GM21360 (cell line): ENCODE data around the gene DHX16.
"Not testable (repeated sequence)": the region's sequence is repeated elsewhere in the genome, so short reads cannot be mapped to it uniquely, and the experiment has no call there.

Experiments
- ATAC-seq: cut with Tn5 transposase; IDR thresholded peaks from one replicate; pipeline ENCODE4 v1.9.1; 2021; ENCODE audit warnings: mild to moderate bottlenecking, moderate library complexity; ENCODE audit not compliant: unreplicated experiment

Gene DHX16

DNA sequence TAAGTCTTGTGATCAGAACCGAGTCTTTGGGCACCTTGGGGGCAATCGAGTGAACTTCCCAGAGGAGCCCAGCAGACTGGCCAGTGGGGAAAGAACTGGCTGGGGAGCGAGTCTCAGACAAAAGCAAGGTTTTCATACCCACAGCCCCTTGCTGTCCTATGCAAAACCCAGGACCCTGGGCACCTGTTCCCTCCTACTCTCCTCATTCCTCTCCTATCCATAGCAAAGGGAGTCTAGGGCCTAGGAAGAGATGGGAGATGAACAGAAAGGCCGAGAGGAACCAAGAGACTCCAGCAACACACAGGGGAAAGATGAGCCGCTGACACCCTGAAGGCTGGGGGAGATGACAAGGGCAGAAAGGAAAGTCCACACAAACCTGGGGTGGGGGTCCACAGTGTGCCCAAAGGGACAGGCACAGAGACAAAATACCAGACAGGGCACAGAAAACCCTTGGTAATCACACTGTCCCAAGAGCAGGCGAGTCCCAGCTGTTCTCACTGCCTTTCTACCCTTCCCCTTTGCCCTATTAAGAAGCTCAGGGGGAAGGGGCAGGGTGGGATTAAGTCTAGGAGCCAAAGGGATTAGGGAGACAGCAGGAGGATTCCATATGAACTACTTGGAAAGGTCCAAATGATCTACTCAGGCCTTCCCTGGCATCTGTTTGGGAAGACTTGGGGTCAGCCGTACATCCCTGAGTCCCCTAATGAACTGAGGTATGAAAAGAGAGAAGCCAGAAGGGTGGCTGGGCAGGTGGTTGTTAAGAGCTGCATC is 7.1 kb upstream of the DHX16 start:
- ATAC-seq: no peak

DNA sequence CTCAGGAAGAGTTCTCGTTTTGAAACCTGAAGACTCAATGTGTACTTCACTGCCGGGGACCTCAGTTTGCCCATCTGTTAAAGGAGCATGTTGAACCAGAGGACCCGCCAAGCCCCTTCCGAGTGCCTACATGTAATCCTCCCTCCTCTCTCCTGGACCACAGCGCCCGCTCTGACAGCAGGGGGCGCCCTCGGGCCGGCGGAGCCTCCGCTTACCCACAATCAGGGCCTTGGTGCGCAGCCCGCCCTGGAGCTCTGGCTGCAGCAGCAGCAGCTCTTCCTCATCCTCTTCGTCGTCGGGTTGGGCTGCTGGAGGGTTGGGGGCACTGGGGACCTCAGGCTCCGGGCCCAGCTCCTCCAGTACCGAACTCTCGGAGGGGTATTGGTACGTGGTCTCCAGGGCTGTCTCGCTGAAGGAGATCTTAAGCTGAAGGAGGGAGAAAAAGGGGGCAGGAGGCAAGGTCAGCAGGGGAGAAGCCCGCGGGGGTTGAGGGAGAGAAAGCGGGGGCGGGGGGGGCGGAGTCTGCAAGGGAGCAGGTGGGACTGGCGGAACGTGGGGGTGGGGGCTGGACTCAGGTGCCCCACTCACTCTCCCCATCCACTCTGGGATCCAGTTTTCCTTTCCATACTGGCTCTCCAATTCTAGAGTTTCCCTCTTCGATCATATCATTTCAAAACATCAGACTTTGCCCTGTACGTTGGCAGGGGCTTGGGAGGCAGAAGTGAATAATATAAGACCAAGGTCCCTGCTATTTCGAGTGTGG is 6.3 kb upstream of the DHX16 start:
- no peak for ATAC-seq

DNA sequence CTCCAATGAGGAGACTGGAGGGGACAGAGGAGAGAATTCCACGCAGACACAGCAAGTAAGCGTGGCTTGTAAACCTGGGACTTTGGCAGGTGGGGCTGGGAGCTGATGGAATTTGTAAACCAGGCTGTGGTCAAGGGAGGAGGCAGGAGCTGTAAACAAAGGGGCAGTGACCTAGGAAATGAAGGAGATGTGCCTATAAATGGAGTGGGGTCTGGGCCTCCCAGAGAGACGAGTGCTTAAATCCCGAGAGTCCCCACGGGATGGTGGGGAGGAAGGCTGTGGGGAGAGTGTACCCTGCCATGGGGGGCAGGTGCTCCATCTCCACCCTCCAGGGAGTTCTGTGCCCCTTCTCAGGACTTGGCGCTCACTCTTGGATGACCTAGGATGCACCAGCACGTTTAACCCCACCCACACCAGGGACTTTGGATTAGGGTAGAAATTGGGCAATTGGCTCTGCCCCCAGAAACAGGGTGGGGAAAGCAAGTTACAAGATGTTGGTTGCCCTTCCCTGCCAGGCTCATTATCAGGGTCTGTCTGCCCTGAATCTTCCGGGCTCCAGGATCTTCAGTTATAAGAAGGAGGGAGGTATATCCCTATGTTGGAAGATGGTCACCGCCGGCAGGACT is 4.0 kb upstream of the DHX16 start:
- no peak for ATAC-seq

DNA sequence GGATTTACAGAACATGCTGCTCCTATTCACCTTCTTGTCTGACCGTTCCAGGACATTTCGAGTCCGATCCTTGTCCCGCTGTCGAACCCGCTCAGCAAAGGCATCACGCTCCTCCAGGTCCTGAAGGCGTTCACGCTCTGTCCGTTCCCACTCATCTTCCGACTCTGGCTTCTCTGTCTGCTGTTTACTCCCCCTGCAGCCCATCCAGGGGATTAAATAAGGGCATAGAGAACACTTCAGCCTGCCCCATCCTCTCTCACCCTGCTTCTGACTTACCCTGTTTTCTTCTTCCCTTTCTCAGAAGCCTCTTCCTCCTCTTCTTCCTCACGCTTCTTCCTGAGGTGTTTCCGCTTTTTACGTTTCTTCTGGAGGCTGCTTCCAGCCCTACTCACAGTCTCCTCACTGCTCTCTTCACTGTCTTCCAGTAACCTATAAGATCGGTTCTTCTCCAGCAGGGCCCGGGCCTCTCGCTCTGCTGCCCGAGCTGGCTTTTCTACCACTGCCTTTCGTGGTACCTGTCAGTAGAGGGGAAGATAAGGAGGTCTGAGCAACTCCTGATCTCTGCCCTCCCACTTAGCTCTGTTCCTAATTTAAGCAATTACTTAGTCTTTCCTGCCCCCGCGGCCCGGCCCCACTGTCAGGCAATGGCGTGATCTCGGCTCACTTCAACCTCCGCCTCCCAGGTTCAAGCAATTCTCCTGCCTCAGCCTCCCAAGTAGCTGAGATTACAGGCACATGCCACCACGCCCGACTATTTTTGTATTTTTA is 1.9 kb downstream of the DHX16 start:
- ATAC-seq: no peak

DNA sequence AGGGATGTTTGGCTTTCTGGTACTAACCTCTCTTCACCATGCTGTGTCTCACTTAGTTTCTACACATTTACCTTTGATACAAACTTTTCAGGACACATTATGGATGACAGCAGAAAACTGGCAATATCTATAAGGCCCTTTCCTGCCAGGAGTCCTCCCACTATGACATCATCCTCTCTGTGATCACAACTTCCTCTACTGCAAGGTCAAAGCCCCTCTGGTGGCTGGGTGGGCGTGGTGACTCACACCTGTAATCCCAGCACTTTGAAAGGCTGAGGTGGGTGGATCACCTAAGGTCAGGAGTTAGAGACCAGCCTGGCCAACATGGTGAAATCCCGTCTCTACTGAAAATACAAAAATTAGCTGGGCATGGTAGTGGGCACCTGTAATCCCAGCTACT is 6.5 kb downstream of the DHX16 start:
- not testable (repeated sequence) for ATAC-seq

DNA sequence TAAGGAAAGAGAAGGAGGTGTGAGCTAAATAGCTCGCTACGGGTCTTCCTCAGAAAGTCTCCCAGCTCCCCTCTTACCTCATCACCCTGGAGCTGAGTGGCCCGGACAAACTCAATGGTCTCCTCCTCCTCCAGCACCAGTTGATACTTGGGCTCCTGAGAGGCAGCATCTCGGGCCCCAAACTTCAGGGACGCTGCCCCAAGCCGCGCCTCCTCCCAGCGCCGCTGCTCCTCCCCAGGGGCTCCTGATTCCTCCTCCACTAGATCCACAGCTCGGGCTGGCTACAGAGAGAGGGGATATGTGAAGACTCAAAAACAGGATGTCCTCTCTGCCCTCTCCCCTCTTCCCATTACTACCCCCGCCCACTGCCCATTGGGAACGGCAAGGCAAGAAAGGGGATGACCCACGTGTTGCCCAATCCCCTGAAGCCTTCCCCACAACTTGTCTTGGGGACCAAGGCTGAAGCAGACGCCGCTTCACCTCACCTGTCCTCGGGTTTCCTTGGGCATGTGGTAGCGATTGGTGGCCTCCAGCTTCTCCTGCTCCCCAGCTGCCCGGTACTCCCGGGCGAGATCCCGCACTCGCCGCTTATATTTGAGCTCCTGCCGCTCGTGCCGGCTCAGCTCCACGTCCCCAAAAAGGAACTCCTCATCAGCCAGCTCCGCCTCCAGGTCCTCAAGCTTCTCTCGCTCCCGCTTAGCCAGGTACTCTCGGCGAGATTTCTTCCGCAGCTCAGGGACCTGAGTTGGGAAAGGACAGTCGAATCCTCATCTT is 7.6 kb downstream of the DHX16 start:
- ATAC-seq: no peak

DNA sequence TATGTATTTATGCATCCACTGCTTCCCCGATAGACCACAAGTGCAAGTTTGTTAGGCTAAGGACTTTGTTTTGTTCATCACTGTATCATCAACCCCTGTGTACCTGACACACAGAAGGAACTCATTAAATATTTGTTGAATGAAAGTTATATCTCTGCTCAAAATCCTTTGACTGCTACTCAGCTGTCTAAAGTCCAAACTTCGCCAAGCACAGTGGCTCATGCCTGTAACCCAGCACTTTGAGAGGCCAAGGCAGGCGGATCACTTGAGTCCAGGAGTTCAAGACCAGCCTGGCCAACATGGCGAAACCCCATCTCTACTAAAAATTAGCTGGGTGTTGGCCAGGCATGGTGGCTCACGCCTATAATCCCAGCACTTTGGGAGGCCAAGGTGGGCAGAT is 14.9 kb downstream of the DHX16 start:
- not testable (repeated sequence) for ATAC-seq

DNA sequence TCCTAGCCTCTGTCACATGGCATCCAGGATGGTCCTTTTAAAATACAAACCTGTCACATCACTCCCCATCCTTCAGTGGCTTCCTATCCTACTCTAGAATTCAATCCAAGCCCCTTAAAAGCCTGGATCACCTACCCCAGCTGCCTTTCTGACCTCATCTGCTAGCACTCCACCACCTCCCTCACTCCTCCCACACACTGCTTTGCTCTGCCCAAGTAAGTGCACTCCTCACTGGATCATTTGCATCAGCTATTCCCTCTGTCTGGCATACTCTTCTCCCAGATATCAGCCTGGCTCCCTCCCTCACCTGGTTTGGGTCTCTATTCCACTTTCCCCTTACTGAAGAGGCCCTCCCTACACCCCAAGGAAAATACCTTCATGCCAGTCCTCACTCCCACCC is 15.4 kb downstream of the DHX16 start:
- ATAC-seq: no peak

DNA sequence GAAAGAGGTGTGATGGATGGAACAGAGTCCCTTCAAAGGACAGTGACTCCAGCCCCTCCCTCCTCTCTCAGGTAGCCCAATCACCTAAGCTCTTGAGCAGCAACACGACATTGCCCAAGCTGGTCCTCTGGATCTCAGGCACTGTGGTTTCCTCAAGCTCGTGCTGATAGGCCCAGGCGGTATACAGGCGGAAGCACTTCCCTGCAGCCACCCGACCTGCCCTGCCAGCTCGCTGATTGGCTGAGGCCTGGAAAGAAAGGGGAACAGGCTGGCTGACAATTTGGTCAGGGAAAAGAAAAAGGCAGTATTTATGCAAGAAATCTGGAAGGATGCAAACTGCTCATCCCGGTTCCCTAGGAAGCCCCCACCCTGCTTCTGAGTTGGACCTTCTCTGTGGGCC is 16.3 kb downstream of the DHX16 start:
- no peak for ATAC-seq

DNA sequence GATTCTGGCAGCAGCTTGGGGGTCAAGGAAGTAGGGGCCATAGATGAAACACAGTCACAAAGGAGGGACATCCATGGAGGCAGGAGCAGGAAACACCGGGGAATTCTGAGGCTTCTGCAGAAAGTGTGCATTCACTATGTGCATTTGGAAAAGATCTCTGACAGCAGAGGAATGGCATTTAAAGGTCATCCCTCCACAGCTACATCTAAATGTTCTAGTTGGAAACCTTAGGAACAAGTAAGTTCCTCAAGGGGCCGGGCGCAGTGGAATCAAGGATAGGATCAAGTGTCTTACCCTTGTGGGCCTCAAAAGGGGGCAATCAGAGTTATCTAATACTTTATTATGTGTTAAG is 17.1 kb downstream of the DHX16 start:
- ATAC-seq: no peak

DNA sequence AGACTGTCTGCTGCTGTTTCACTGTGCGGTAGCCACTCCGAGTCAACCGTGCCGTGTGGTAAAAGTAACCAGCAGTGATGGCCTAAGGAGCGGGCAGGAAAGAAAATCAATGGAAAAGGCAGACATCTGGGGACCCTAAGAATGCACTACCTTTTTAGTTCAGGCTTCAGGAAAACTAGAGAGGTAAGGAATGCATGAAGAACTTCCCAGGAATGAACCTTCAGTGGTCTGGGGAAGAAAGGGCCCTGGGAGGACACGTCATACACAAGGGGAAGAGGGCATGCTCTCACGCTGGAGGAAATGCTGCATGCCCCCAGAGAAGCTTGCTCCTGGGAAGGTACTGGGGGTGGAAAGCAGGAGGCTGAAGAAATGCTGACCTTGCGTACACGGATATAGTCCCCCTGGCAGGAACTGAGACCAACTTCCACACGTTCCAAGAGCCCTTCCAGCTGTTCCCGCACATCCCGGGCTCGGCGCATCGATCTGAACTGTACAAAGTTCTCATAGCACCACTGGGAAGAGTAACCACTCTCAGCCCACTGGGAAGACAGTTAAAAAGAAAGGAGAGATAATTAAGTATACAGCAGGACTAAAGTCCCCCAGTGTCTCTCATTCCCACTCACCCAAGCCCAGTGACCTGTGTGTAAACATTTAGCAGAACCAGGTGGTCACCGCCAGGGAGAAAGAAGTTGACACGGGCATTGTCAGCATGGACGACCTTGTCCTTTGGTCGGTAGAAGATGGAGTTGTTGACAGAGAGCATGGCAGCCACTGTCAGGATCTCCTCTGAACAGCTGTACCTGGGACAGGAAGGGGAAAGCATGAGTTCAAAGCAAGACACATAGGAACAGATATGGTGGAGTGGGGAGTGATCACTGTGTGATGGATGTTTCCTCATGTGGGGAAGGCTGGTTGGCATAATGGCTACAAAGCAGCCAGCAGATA is 17.7 kb downstream of the DHX16 start:
- ATAC-seq: no peak

DNA sequence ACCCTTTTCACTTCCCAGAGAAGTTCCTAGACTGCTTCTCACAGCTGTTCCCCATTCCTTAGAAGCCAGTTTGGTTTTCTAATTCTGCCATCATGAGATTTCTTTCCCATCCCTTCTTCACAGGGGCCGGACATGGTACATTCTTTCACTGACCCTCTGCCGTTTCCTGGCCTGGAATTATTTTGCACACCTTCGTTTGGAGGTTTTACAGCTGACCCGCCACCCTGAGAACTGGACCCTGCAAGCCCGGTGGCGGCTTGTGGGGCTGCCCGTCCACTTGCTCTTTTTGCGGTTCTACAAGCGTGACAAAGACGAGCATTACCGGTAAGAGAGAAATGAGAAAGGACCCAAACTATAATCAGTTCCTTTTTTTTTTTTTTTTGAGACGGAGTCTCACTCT is 21.7 kb downstream of the DHX16 start:
- ATAC-seq: no peak

DNA sequence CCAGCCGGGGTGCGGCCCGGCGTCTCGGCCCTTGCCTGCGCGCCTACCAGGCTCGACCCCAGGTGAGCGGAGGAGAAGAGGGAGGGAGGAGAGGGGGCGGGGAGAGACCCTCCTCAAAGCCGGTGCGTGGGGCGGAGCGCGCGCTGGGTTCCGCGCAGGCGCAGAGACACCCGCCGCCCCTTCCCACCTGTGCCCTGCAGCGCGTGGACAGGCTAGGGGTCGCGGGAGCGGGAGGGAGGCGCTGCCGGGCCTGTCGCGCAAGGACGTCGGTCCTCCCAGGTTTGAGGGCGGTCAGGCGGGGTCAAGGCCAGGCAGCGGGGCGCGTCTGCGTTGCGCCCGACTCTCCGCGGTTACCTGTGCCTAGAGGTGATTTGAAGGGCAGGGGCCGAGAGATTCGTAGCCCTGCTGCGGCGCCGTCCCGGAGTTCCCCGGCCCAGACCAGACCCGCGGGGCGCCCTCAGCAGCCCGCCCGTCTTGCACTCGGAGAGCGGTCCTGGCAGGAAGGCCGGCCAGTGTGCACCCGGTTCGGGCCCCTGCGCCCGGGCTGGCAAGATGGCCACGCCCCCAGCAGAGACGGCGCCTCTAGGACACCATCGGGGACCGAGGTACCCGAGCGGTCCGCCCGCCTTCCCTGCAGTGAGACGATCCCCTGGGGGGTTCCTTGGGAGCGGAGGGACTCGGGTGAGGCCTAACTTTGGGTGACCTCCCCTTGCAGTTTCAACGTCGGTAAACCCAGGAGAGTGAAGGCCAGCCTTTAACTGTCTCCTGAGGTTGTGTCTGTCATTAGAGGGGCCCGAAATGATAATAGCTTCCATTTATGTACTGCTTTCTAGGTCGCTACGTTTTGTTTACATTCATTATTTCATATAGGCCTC is 25.3 kb downstream of the DHX16 start:
- ATAC-seq: peak; percentile 56

DNA sequence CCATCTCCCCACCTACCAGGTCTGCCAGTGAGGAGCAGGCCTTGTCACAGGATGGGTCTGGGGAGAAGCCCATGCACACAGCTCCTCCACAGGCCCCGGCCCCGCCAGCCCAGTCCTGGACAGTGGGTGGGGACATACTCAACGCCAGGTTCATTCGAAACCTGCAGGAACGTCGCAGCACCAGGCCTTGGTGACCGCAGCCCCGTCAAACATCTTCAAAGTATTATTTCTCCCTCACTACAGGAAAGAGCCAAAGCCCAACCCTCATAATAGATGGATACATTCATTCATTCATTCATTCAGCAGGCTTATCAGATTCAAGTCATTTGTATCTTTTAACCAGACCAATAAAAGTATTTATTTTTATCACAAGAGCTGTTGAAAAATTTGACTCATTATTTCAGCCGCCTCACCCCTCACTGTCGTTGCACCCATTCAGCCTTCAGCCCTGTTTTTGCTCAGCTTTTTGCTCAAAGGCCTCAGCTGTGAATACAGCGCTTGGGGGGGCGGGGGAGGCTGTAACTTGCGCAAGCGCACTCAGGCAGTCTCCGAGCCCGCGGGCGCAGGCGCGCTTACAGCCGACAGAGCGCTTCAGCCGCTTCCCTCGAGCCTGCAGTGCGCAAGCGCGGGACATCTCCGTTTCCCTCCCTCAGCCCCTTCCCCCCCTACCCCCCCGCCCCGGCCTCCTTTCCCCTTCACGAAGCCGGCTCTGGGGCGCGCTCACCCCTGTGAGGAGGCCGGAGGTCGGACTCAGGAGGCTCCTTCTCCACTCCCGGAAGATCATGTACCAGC is 26.2 kb downstream of the DHX16 start, which contains the start of gene C6orf136:
Gene C6orf136, plus strand, starts transcription at position 684 of the 792 bp plus-strand sequence. Its CDS starts 99 bp downstream, at position 783.
- ATAC-seq: peak; percentile 41

DNA sequence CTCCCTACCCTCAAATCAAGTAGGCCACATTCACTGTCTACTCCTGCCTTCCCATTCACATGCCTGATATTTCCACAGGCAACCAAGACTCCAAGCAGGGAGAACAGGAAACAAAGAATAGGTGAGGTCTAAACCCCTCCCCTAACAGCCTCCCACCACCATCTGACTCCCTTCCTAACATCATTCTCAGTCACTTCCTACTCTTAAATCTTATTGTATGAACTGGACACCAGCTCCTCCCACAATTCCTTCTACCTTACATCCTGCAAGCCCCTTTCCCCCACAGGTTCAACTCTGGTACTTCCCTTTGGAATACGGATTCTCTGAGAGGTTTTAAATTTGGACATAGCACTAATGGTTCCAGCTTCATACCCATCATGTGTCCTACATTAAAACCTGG is 26.8 kb downstream of the DHX16 start:
- ATAC-seq: no peak

DNA sequence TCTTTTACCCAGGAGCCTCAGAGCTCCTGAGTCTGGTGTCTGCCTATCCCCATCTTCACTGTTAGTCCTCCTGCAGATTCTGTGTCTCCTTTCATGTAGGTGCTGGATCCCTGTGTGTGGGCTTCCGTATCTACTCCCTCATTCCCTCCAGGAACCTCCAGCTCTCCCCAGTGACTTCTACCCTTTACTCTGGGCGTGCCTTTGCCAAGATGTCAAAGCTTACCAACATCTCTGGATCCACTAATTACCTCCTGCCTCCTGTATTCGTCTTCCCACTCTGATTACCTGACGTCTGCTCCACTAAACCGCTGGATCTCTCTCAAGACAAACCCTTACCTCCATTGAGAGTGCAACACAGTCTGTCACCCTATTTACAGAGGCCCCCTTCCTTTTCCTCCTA is 28.0 kb downstream of the DHX16 start:
- ATAC-seq: no peak

DNA sequence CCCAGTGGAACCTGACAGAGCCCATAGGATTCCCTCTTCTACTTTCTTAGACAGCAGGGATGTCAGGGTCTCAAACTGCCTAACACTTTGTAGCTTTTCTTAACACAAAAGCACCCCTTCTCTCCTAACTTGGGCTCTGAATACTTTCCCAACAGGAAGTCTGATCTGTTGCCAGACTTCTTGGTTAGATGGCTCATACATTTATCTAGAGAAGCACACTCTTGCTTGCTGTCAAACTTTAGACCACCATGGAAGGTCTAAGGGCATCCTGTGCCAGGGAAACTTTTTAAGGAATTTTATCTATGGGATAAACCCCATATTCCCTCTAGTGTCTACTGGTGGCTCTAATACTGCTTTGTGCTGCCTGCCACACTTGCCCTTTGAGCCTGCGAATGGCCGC is 29.1 kb downstream of the DHX16 start:
- no peak for ATAC-seq

DNA sequence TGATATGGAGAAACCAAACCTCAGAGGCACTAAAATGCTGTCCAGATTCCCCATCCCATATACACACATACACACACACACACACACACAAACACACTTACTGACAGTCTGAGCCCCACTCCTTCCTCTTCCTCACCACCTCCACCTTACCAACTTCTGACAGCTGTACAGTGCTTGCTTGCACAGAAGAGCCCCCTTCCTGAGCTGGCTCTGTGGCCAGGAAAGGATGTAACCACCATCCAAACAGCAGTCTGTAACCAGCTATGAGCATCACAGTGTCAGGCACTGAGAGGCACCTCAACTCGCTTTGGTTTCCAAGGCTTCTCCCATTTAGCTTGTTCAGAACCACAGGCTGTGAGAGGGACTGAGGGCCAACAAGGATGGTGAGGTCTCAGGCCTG is 31.8 kb downstream of the DHX16 start:
- ATAC-seq: no peak
